Measurements from ENCODE around the gene NDUFB3.

DNA sequence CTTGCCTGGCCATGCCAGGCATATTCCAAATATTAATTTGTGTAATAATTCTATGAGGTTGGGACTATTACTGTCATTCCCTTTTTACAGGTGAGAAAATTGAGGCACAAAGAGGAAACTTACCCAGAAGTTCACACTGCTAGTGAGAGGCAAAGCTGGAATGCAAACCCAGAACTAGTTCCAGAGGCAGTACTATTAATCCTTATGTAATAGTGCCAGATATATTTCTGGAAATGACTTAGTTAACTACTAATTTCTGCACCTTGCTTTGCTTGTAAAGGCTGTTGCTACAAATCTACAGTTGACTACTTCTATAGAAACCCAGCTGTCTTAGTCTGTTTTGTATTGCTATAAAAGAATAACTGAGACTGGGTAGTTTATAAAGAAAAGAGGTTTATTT lies 38.8 kb downstream of the NDUFB3 start:
- no peak for TF ChIP-seq ZNF274 (IDR thresholded peaks at IDR 0.05; ENCODE audit: low read depth, low read length)
- TF ChIP-seq SUZ12 (IDR thresholded peaks at IDR 0.05; ENCODE audit: extremely low read depth, insufficient read depth, insufficient read length) = no peak
